Endothelial cell of umbilical vein (primary cell): Measurements from ENCODE around the gene LPA. TPM values are rescaled to one million over a fixed set of nuclear protein-coding genes. Genes with fewer than 3 reads are reported as not detected.

Experiments
- BruUV-seq: library from RNA; stranded (reverse); fragments of 400-500 nt; replicated peaks from 2 replicates; lab custom pipeline; 2021; lab: Mats Ljungman, UMichigan
- CTCF ChIA-PET: fragments of 300-600, 350-600 bp; sonication (Branson Sonifier 250); formaldehyde crosslinking; loops from one replicate; lab custom pipeline; 2021; ENCODE audit warnings: antibody characterized with exemption, inconsistent platforms; lab: Charles Lee
- POLR2A ChIA-PET: fragments of 300-600, 350-600 bp; sonication (Branson Sonifier 250); formaldehyde crosslinking; loops from one replicate; lab custom pipeline; 2021; ENCODE audit warnings: antibody characterized with exemption, inconsistent platforms; lab: Charles Lee
- DNase-seq: peaks from one replicate; pipeline ENCODE4 v3.0.0-alpha.2; 2011; ENCODE audit warnings: low read depth, low spot score
- FAIRE-seq: peaks from 2 replicates; lab custom pipeline; 2011; peaks lifted over from hg19 to GRCh38; lab: Jason Lieb, UNC
- H2AFZ ChIP-seq: 2 replicates; pipeline ENCODE4 v1.6.0; 2012; ENCODE audit warnings: low read depth, low read length, control low read depth, inconsistent platforms
- H3K27ac ChIP-seq: 2 replicates; pipeline ENCODE4 v1.5.1; 2011; ENCODE audit warnings: low read depth, mild to moderate bottlenecking, control low read depth, low read length, moderate library complexity; ENCODE audit not compliant: insufficient read depth
- H3K27me3 ChIP-seq, 2 experiments: 2 replicates each; pipeline versions ENCODE4 v1.6.0 to v1.6.1; 2011; ENCODE audit warnings: low read length in 2 of 2, mixed read lengths in 1 of 2; ENCODE audit not compliant: control insufficient read depth in 2 of 2, insufficient read depth in 2 of 2
- H3K36me3 ChIP-seq, 2 experiments: 2 replicates in 1 of 2; 3 replicates in 1 of 2; pipeline ENCODE4 v1.5.1; 2011; ENCODE audit warnings: low read length in 2 of 2, mild to moderate bottlenecking in 1 of 2, moderate library complexity in 1 of 2; ENCODE audit not compliant: control insufficient read depth in 2 of 2, insufficient read depth in 2 of 2; ENCODE audit errors: extremely low read depth in 1 of 2
- H3K4me1 ChIP-seq: 3 replicates; pipeline ENCODE4 v1.5.1; 2011; ENCODE audit warnings: mild to moderate bottlenecking, low read length; ENCODE audit not compliant: control insufficient read depth, insufficient read depth; ENCODE audit errors: extremely low read depth
- H3K4me2 ChIP-seq: 2 replicates; pipeline ENCODE4 v1.6.1; 2011; ENCODE audit warnings: low read length, control low read depth, mixed read lengths; ENCODE audit not compliant: insufficient read depth
- H3K4me3 ChIP-seq, 3 experiments: fragments of 200-600 bp in 1 of 3; sonication (generic), shearing (Covaris generic) in 1 of 3; replicated peaks in 1 of 3; 2 replicates each; pipeline ENCODE4 v1.5.1; 2011 to 2016; ENCODE audit warnings: control low read depth in 3 of 3, low read length in 3 of 3, mild to moderate bottlenecking in 2 of 3, inconsistent platforms in 1 of 3, low read depth in 1 of 3, moderate library complexity in 1 of 3; ENCODE audit not compliant: insufficient read depth in 1 of 3
- H3K79me2 ChIP-seq: 2 replicates; pipeline ENCODE4 v1.6.0; 2012; ENCODE audit warnings: low read length, inconsistent platforms; ENCODE audit not compliant: control insufficient read depth, insufficient read depth
- H3K9ac ChIP-seq: replicated peaks from 2 replicates; pipeline ENCODE3; 2011; ENCODE audit warnings: low read length, control low read depth; ENCODE audit not compliant: insufficient read depth; ENCODE audit errors: extremely low read depth
- H3K9me1 ChIP-seq: replicated peaks from 3 replicates; pipeline ENCODE4 v1.6.0; 2011; ENCODE audit warnings: mild to moderate bottlenecking, low read length; ENCODE audit not compliant: control insufficient read depth, insufficient read depth; ENCODE audit errors: extremely low read depth
- H3K9me3 ChIP-seq: replicated peaks from 2 replicates; pipeline ENCODE4 v1.5.1; 2012; ENCODE audit warnings: low read length, inconsistent platforms; ENCODE audit not compliant: control insufficient read depth, insufficient read depth
- H4K20me1 ChIP-seq: replicated peaks from 2 replicates; pipeline ENCODE3; 2011; ENCODE audit warnings: mild to moderate bottlenecking, low read length; ENCODE audit not compliant: control insufficient read depth, insufficient read depth; ENCODE audit errors: extremely low read depth
- EZH2 ChIP-seq: IDR thresholded peaks from 2 replicates; pipeline ENCODE4 v1.6.1; 2012; ENCODE audit warnings: borderline replicate concordance, low read depth, mild to moderate bottlenecking, moderate library complexity, low read length, inconsistent platforms; ENCODE audit not compliant: severe bottlenecking
- FOS ChIP-seq: IDR thresholded peaks from 2 replicates; pipeline ENCODE4 v1.6.1; 2011; ENCODE audit warnings: mild to moderate bottlenecking, low read length, moderate library complexity, borderline replicate concordance; ENCODE audit not compliant: insufficient read depth
- GATA2 ChIP-seq: IDR thresholded peaks from 2 replicates; pipeline ENCODE4 v1.7.0; 2011; ENCODE audit warnings: low read depth, mild to moderate bottlenecking, moderate library complexity, mixed read lengths, low read length; ENCODE audit not compliant: insufficient read length, insufficient read depth
- JUN ChIP-seq: IDR thresholded peaks from 2 replicates; pipeline ENCODE4 v1.6.1; 2011; ENCODE audit warnings: borderline replicate concordance, low read depth; ENCODE audit not compliant: insufficient read length, insufficient read depth
- MYC ChIP-seq: IDR thresholded peaks from one replicate; pipeline ENCODE4 v1.6.1; 2011; ENCODE audit warnings: mild to moderate bottlenecking, low read depth, low read length
- POLR2A ChIP-seq: IDR thresholded peaks from 2 replicates; pipeline ENCODE4 v1.6.1; 2012; ENCODE audit warnings: low read depth, mild to moderate bottlenecking, control low read depth, low read length
- POLR2AphosphoS5 ChIP-seq: IDR thresholded peaks from 2 replicates; pipeline ENCODE4 v1.6.1; 2012; ENCODE audit warnings: low read depth, mild to moderate bottlenecking, control low read depth, low read length, moderate library complexity; ENCODE audit not compliant: insufficient read depth
- dilution Hi-C: fragments of 300-500 bp; cut with MboI; formaldehyde crosslinking; loops from one replicate; pipeline ENCODE4 v1.15.0; 2019; ENCODE audit warnings: low sequenced_read_pairs; ENCODE audit not compliant: extremely low pct_ligation_motif_present
- intact Hi-C: fragments of 100-400 bp; cut with micrococcal nuclease; formaldehyde crosslinking; loops from one replicate; pipeline ENCODE4 v1.10.0; 2022
- polyA plus RNA-seq, 4 experiments: library from polyadenylated mRNA; depleted of rRNA in 3 of 4; stranded (reverse) in 3 of 4; unstranded in 1 of 4; fragments of >200 nt; gene quantifications; 2 replicates each; pipeline versions ENCODE4 v1.2.1 to v1.2.3, GENCODE V29; 2011 to 2012; ENCODE audit warnings: missing spikeins in 1 of 4
- total RNA-seq: library from RNA; stranded (reverse); gene quantifications from 2 replicates; pipeline ENCODE4 v1.2.3, GENCODE V29; 2021
- TF ChIP-seq, protein P1 (sequence below): IDR thresholded peaks from 2 replicates; pipeline ENCODE4 v1.6.1; 2011; ENCODE audit not compliant: insufficient read depth, insufficient read length
- TF ChIP-seq, protein P2 (sequence below), 2 donors: IDR thresholded peaks; 1 replicate in 1 of 2; 2 replicates in 1 of 2; pipeline ENCODE4 v1.5.1; 2011; ENCODE audit warnings: low read length in 2 of 2, mild to moderate bottlenecking in 2 of 2, moderate library complexity in 2 of 2, control low read depth in 1 of 2, inconsistent platforms in 1 of 2, low read depth in 1 of 2; ENCODE audit not compliant: insufficient read depth in 1 of 2; ENCODE audit errors: extremely low read depth in 1 of 2

The LPA gene
- total and polyA plus RNA-seq, 2 donors (not counting 3 experiments of a cell fraction or from before 2014, with no cell fraction given) = not detected

DNA sequence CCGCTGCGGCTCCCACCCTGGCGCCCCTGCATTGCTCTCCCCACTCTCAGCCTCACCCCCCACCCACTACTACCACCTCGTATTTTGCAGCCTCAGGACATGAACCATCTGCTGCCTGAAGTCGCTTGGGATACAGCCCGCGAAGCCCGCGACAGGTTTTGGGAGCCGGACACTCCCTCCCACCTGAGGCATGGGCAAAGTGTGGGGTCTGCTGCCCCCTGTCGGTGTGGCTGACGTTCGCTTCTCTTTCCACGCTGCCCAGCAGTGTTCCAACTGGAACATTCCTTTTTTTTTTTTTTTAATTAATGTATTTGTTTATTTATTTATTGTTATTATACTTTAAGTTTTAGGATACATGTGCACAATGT, 15.3 kb upstream of the LPA start:
- BruUV-seq = no TSS peak
- H3K4me3 ChIP-seq = no peak overlapping the region
- no peak overlapping the region for H3K9ac ChIP-seq
- no peak overlapping the region for H2AFZ ChIP-seq
- no peaks in the 10 kb centered on the region for H3K27me3 ChIP-seq
- no peak overlapping the region for H3K27ac ChIP-seq
- no peaks in the 10 kb centered on the region for H3K9me3 ChIP-seq
- dilution Hi-C loops = no loop called here
- H3K4me1 ChIP-seq = no peaks in the 10 kb centered on the region
- no peaks in the 10 kb centered on the region for H3K79me2 ChIP-seq
- intact Hi-C loops = no loop called here
- ChIA-PET POLR2A (no interaction called here), CTCF (no interaction called here)
- no peak overlapping the region for H3K4me2 ChIP-seq
- H3K36me3 ChIP-seq = no peaks in the 10 kb centered on the region
- DNase-seq = no peak
- H4K20me1 ChIP-seq = no peaks in the 10 kb centered on the region
- H3K9me1 ChIP-seq = no peaks in the 10 kb centered on the region
- no peak for TF ChIP-seq GATA2
- TF ChIP-seq EZH2 = no peak
- TF ChIP-seq POLR2AphosphoS5 = no peak
- TF ChIP-seq POLR2A = no peak
- TF ChIP-seq JUN = no peak
- TF ChIP-seq, protein P1, sequence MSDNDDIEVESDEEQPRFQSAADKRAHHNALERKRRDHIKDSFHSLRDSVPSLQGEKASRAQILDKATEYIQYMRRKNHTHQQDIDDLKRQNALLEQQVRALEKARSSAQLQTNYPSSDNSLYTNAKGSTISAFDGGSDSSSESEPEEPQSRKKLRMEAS = no peak
- TF ChIP-seq MYC = no peak
- TF ChIP-seq, protein P2, sequence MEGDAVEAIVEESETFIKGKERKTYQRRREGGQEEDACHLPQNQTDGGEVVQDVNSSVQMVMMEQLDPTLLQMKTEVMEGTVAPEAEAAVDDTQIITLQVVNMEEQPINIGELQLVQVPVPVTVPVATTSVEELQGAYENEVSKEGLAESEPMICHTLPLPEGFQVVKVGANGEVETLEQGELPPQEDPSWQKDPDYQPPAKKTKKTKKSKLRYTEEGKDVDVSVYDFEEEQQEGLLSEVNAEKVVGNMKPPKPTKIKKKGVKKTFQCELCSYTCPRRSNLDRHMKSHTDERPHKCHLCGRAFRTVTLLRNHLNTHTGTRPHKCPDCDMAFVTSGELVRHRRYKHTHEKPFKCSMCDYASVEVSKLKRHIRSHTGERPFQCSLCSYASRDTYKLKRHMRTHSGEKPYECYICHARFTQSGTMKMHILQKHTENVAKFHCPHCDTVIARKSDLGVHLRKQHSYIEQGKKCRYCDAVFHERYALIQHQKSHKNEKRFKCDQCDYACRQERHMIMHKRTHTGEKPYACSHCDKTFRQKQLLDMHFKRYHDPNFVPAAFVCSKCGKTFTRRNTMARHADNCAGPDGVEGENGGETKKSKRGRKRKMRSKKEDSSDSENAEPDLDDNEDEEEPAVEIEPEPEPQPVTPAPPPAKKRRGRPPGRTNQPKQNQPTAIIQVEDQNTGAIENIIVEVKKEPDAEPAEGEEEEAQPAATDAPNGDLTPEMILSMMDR (IDR thresholded peaks at IDR 0.05; ENCODE audit: extremely low read depth in 1 of 2, insufficient read depth in 1 of 2, low read depth in 1 of 2, low read length in 2 of 2) = no peak
- no peak for TF ChIP-seq FOS
- no peak for FAIRE-seq
